ENCODE data around the gene SEC14L1. TPM values are rescaled to one million over a fixed set of nuclear protein-coding genes. Genes with fewer than 3 reads are reported as not detected.

The SEC14L1 gene
- total RNA-seq, 1 experiment from 2014 or later: 16.1 TPM

DNA sequence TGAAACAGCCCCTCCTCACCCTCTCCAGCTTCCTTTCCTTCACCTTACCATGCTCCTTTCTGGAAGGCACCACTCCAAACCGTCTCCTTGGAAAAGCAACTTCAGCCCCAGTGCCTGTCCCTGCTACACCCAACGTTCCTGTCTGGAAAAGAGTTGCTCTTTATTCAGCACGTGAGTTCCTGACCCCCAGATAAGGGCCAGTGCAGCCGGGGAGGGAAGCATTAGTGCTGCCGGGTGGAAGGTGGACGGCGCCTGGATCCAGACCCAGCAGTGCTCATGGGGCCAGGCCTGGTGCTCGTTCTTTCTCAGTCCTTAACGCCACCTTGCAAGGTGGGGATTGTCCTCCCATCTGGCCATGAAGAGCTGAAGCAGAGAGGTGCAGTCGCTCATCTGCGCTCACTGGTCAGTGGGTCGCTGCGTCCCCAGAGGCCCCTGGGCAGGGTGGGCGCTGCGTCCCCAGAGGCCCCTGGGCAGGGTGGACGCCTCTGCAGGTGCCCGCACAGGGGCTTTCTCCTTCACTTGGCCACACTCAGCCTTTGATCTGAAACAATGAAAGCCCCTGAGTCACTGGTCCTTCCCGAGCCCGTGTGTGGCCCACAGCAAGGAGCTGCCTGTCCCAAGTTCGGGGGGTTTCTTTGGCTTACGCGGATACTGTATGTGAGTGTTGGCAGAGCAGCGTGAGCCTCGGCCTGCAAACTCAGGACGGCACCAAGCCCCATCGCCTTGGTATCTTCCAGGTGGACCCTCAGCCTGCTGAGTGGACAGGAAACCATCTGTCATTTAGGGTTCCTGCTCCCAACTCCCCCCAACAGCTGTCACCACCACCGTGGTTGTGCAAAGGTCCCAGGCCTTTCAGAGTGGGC lies 117.1 kb downstream of the SEC14L1 start:
- no peak for DNase-seq (ENCODE audit: low spot score)

GRCh38 chr17:77258638-77259037 lies 117.9 kb downstream of the SEC14L1 start:
- no peak for DNase-seq (ENCODE audit: low spot score)

GRCh38 chr17:77264617-77265230 lies 124.0 kb downstream of the SEC14L1 start:
- DNase-seq (ENCODE audit: low spot score): no peak

DNA sequence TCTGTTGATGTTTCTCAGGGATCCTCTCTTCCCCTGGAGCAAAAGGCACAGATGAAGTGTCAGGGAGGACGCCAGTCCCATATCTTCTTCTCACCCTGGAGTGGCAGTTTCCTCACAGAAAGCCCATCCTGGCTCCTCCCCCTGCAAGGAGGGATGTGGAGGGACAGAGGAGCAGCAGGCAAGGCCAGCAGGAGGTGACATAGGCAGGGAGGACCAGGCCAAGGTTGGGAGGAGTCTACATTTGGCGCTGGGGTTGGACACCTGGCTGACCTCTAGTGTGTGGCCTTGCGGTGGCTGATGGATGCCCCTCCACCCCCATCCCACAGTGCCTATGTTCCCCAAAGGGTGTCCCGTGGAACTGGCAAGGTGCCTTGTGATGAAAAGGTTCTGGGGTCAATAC lies 125.4 kb downstream of the SEC14L1 start:
- no peak for DNase-seq (ENCODE audit: low spot score)

Small RNAs within 50 kb of the gene (small RNA-seq; reads per million reads assigned to genes)
- 0.43 reads per million for gene RNU4-47P
